GM19467 (cell line): ENCODE data around the gene THAP3.

Source experiments
- ATAC-seq: cut with Tn5 transposase; IDR thresholded peaks from one replicate; pipeline ENCODE4 v1.9.1; 2021; ENCODE audit warnings: mild to moderate bottlenecking, moderate library complexity; ENCODE audit not compliant: unreplicated experiment

THAP3 gene

DNA sequence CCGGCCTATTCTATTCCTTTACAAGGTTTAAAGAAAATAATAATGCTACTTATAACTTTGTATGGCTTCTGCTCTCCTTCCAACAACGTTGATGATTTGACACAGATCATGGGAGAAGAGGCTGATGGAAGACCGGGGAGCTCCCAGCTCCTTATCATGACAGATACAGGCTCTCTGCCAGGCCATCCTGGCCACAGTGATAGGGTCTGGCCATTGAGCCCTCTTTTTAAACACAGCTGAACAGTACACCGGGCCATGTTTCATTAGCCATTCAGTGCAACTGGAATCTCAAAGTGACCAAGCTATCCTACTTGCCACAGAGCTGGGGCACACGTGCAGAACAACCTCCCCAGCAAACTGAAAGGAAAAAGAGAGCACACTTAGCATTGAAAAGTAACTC lies 42.0 kb downstream of the THAP3 start:
- ATAC-seq, result no peak

DNA sequence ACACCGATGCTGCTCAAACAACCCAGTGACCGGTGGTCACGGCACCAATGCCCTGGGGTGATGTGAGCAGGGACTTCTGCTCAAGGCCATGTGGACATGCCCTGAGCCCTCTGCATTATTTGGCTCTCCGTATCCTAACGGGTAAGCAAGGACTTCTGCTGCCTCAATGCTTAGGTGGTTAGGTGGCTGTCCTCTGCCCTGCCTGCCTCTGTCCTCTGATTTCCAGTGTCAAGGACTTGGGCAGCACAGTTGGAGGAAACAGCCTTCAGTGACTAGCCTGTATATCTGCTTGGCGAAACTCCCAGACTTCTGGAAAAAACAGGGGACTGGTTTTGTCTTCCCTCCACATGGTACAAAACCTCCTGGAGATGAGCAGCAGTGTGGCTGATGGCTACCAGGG lies 42.5 kb downstream of the THAP3 start:
- ATAC-seq, result no peak

DNA sequence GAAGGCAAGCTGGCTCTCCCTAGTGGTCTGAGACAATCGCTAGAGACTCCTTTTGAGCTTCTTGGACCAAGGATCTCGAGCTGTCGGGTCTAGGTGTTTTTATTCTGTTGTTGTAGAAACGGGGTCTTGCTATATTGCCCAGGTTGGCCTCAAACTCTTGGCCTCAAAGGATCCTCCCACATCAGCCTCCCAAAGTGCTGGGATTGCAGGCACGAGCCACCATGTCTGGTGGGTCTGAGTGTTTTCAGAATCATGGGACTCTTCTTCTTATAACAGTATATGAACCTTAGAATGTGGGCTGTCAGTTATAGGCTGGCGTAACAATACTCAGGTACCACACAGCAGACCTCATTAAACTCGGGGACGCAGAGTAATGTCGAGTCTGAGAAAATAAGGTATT lies 43.8 kb downstream of the THAP3 start:
- ATAC-seq, result no peak

DNA sequence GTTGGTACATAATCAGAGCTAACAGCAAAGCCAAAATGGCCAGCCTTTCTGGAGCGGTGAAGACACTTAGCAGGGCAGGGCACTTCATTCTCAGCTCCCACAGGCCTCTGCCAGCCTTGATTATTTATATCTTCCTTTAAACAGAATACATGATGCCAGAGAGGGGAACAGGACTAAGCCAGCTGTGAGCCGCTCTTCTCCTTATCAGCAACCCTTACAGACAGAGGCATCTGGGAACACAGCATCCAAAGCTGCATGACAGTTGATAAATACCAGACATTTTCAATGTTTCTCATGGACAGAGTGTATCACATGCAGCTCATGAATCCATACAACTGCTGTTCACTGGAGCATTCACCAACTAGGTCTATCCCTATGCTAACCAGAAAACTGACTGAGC lies 47.9 kb downstream of the THAP3 start:
- no peak for ATAC-seq

DNA sequence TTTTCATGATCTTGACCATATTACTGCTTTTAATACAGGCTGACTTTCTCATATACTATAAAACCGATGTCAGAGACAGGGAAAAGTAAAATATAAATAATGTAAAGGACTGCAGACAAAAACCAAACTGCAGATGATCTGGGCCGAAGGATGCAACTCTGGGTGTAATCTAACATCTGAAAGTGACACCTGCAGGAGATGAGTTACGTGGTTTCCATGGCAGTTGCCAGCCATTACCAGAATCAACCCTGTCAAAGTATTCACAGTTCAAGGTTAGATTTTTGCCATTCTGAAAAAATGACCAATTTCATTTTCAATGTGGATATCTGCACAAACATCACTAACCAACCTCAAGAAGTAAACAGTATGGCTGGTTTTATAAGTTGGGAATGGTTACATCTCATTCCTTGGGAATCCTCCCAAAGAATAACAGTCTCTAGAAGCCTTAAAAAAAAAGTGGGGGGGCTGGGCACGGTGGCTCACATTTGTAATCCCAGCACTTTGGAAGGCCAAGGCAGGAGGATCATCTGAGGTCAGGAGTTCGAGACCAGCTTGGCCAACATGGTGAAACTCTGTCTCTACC lies 49.2 kb downstream of the THAP3 start:
- no peak for ATAC-seq

DNA sequence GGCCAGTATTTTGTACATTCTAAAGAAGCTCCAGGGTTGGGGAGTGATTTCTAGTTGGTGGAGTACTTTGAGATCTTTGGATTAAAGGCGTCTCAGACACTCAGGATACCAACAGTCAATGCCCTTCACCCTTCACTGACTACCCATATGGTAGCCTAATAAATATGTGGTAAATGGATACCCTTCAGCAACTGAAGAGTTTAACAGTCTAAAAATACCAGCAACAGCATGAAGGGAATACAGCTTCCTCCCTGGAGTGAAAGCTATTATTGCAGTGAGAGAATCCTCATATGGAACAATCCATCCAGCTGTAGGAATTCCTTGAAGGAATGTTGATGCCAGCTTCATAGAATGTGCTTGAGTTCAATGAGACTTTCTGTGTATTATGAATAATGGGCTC lies 50.1 kb downstream of the THAP3 start:
- ATAC-seq, result no peak

DNA sequence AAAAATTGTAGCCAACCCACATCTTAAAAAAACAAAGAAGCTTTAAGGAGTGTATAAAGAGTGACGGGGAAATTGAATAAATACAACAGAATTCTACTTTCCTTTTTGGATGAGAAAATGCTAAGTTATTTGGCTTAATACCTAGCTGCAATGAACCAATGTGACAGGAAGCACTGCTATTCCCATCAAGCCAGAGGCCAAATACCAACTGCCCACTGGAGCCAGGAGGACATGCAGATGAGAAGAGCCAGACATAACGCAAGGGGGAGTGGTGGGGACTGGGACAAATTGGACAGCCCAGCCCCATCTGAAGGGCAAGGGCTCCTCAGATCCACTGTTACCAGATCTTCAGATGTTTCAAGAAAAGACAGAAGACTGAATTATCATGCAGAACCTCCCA lies 51.3 kb downstream of the THAP3 start:
- ATAC-seq, result no peak
